ENCODE results near the gene FNBP1. TPM values are rescaled to one million over a fixed set of nuclear protein-coding genes. Genes with fewer than 3 reads are reported as not detected.

Gene FNBP1
- total and polyA plus RNA-seq, 2 of the 8 experiments (the other 6 are each of a cell fraction or from before 2014, with no cell fraction given), result 7.2 to 40.9 TPM

DNA sequence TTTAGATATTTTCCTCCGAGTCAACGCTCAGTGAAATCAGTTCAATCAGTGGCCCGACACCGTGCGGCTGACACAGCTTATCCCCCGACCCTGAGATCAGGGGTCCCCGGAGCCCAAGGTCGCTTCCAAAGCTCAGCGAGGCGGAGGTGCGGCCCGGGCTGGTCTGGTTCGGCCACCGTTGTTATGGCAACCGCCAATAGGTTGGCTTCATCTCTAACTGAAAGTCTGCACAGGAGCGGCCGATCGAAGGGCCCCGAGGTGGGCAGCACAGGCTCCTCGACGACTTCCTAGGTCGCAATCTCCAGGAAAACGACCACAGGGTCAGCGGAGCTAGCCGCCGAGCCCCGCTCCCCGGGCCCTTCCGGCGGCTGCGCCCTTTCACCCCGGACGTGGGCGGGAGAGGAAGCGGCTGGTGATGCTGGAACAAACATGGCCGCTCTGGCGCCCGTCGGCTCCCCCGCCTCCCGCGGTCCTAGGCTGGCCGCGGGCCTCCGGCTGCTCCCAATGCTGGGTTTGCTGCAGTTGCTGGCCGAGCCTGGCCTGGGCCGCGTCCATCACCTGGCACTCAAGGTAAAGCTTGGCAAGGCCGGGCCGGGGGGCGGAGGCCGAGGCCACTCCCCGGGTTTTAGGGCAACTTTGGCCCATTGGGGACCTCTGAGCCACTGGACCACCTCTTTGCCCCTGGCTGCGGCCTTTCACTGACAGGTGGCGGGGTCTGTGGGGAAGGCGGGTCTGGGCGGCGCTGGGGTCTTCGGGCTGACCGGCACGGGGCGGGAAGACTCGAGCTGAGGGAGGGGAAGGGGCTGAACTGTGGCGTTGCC, 10.7 kb upstream of the FNBP1 start, which contains the start of gene GPR107 (continued):
- TF ChIP-seq FOSL1 (IDR thresholded peaks at IDR 0.05; ENCODE audit: insufficient read depth, low read depth, low read length) (no peak), TAF1 (IDR thresholded peaks at IDR 0.05; ENCODE audit: low read depth, low read length) (peak; percentile 87), BRCA1 (IDR thresholded peaks at IDR 0.05; ENCODE audit: low read depth, low read length) (no peak), HDAC2 (IDR thresholded peaks at IDR 0.05; ENCODE audit: borderline replicate concordance in 1 of 2, low read depth in 2 of 2, low read length in 2 of 2) (peak in 1 of 2 experiments; percentile 75; a peak in 1 of 4 replicates), GABPA (IDR thresholded peaks at IDR 0.05; ENCODE audit: borderline replicate concordance, insufficient read depth, low read length) (peak; percentile 55; the same call in 1 of the 2 replicates), TEAD4 (IDR thresholded peaks at IDR 0.05; ENCODE audit: low read depth, low read length) (no peak), CEBPB (IDR thresholded peaks at IDR 0.05; ENCODE audit: low read depth, low read length) (no peak), EGR1 (IDR thresholded peaks at IDR 0.05; ENCODE audit: borderline replicate concordance, low read depth, low read length) (peak; percentile 96), SP4 (IDR thresholded peaks at IDR 0.05; ENCODE audit: low read length) (peak; percentile 60; the same call in 1 of the 2 replicates), SUZ12 (IDR thresholded peaks at IDR 0.05; ENCODE audit: low read length) (no peak), SRF (IDR thresholded peaks at IDR 0.05; ENCODE audit: low read depth, low read length) (no peak), SP1 (IDR thresholded peaks at IDR 0.05; ENCODE audit: low read depth, low read length) (no peak), RXRA (IDR thresholded peaks at IDR 0.05; ENCODE audit: insufficient read depth, low read depth, low read length) (no peak), POU5F1 (IDR thresholded peaks at IDR 0.05; ENCODE audit: low read depth, low read length) (no peak), KDM4A (IDR thresholded peaks at IDR 0.05; ENCODE audit: low read depth, low read length, severe bottlenecking) (peak; percentile 79), TCF12 (IDR thresholded peaks at IDR 0.05; ENCODE audit: low read depth, low read length) (no peak), PHF8 (conservative IDR thresholded peaks at IDR 0.05; ENCODE audit: low read depth, low read length) (peak; percentile 81), KDM5A (IDR thresholded peaks at IDR 0.05; ENCODE audit: low read length) (peak; percentile 64; the same call in 1 of the 2 replicates), RBBP5 (IDR thresholded peaks at IDR 0.05; ENCODE audit: borderline replicate concordance, low read depth, low read length) (peak; percentile 95), SIX5 (IDR thresholded peaks at IDR 0.05; ENCODE audit: low read depth, low read length) (no peak), ASH2L (IDR thresholded peaks at IDR 0.05; ENCODE audit: low read length) (peak; percentile 95)
